Cardiac septum (tissue), 1 donor: ENCODE measurements around the gene FSHB. TPM values are rescaled to one million over a fixed set of nuclear protein-coding genes. Genes with fewer than 3 reads are reported as not detected.
"Not testable (repeated sequence)": the region's sequence is repeated elsewhere in the genome, so short reads cannot be mapped to it uniquely, and the experiment has no call there.

Source experiments
- DNase-seq: peaks from one replicate; pipeline ENCODE4 v3.0.0-alpha.2; 2020; ENCODE audit warnings: low spot score
- intact Hi-C: fragments of 100-400 bp; cut with DNase I; formaldehyde crosslinking; loops from one replicate; pipeline ENCODE4 v1.14.0; 2022
- total RNA-seq: library from RNA; stranded (reverse); fragmentation: NEBNext Ultra II Directional; extraction: Animal tissue kit (Norgen Biotek cat#: 25700); gene quantifications from one replicate; pipeline ENCODE4 v1.2.1, GENCODE V29; 2021
- donor health status: DM: no; HTN: no; CAD: no.

FSHB gene
- total RNA-seq, 1 donor from 2014 or later, result not detected

DNA sequence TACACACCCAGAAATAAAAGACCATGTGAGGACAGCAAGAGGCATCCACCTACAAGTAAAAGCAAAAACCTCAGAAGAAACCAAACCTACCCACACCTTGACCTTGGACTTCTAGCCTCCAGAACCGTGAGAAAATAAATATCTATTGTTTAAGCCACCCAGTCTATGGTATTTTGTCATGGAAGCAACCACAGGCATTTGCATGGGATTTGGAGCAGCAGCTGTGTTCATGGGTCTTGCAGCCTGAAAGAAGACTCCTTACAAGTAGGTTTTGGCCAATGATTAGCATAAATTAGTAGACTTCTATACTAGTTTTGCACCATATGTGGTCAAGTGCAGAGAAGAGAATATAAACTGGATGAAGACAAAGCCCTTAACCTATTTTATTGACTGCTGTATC is 27.9 kb downstream of the FSHB start:
- no peak for DNase-seq
- intact Hi-C loops, result no loop called here

DNA sequence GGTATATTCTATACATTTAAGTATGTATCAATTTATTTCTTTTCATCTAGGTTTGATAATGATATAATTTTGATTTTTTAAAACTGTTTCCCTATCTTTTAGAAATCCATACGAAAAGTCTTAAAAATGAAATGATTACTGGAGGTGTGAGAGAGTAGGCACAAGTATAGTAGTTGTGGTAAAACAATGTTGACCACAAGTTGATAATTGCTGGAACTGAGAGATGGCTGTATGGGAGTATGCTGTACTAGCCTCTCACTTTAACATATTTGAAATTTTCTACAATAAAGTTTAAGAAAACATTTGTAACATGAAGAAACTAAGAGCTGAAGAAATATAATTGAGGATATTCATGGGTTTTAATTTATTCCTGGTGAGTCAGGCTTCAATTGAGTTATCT is 30.0 kb downstream of the FSHB start:
- intact Hi-C loops, result no loop called here
- DNase-seq, result no peak

DNA sequence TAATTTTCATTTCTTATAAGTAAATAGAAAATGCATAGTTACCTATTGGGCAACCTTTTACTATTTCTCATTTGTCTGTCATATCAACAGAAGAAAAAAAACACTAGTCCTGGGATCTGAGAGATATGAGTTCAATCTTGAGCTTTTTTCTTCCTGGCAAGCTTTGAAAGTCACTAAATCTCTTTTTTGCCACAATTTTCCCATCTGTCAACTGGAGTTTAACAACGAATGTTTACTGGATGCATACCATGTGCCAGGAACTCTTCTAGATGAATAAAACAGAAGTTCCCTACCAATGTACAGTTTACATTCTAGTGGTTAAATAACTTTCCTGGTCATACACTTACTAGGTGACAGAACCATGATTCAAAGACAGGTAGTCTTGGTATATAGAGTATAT is 31.0 kb downstream of the FSHB start:
- no peak for DNase-seq

DNA sequence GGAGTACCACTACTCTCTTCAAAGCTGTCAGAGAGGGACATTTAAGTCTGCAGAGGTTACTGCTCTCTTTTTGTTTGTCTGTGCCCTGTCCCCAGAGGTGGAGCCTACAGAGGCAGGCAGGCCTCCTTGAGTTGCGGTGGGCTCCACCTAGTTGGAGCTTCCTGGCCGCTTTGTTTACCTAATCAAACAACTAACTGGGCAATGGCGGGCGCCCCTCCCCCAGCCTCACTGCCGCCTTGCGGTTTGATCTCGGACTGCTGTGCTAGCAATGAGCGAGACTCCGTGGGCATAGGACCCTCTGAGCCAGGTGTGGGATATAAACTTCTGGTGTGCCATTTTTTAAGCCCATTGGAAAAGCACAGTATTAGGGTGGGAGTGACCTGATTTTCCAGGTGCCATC is 37.8 kb downstream of the FSHB start:
- intact Hi-C loops, result not testable (repeated sequence)

More for the DNA sequence above, 31.0 kb downstream of the FSHB start:
- intact Hi-C loops, result no loop called here

DNA sequence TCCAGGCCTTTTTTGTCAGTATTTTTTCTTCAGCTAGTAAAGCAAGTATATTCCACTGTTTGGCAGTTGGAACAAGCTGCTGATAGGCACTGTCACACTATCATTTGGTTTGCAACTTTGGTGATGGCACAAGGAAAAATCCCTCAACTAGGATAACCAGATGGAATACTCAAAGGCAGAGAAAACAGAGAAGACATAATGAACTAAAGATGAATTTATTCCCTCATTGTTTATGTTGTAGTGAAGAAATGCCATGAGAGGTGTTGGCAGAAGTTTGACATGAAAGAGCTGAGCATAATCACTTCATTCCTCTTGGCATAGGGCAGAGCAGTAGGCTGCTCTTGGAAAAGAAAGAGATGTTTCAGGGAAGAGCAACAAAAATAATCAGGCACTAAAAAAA is 39.9 kb downstream of the FSHB start:
- DNase-seq, result no peak
- intact Hi-C loops, result no loop called here

More for the DNA sequence above, 37.8 kb downstream of the FSHB start:
- not testable (repeated sequence) for DNase-seq

DNA sequence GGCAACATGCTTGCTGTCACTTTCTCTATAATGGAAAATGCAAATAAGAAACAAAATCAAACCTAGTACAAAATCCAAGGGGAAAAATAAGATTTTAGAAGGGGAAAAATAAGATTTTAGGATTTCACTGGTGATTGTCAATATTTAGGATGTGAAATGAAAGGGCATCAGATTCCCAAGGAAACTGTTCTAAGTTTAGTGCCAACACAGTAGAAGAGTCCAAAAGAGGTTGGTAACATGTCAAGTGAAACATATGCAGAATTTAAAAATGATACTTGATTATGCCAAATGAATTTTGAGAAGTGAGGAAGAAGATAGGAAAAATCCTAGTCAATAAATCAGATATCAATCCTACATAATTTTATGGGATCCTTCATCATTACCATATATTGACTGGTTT is 46.4 kb downstream of the FSHB start:
- intact Hi-C loops, result no loop called here
- no peak for DNase-seq

GRCh38 chr11:30279796-30280195 is 49.0 kb downstream of the FSHB start:
- no peak for DNase-seq
- intact Hi-C loops, result no loop called here

- intact Hi-C loops, result no loop called here
- DNase-seq, result no peak
These were observed 50.9 kb downstream of the FSHB start for GRCh38 chr11:30281476-30282288.

- DNase-seq, result no peak
- intact Hi-C loops, result no loop called here
These were observed 51.4 kb downstream of the FSHB start for GRCh38 chr11:30282289-30282631.

Other genes with a start within 250 kb of the FSHB start
- 15.6 TPM for gene KCNA4, start 214.0 kb upstream of the FSHB start, total RNA-seq
- 25.4 TPM for gene ARL14EP, start 92.1 kb downstream of the FSHB start, total RNA-seq